Measurements from ENCODE around the gene LRBA.

Gene LRBA

GRCh38 chr4:150250293-150250997, 764.6 kb downstream of the LRBA start:
- DNase-seq (ENCODE audit: low read depth in 2 of 2): no peak

DNA sequence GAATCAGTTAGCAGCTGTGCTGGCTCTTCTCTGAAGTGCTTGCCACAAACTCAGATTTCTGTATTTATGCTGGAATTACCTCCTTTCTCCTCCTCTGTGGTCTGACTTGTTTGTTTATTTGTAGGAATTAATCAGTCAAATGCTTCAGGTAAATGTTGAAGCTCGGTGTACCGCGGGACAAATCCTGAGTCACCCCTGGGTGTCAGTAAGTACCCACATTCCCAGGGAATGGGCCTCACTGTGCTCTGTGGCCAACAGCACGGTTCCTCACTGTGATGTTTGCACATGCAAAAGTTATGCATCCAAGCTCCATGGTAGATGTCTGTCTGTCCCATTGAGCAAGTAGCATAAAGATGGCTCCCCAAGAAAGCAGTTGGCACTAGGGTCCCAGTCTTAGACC, 766.9 kb downstream of the LRBA start:
- DNase-seq (ENCODE audit: low read depth in 2 of 2): no peak

GRCh38 chr4:150247184-150247583, 767.9 kb downstream of the LRBA start:
- DNase-seq (ENCODE audit: low read depth in 2 of 2): no peak

GRCh38 chr4:150244600-150244999, 770.5 kb downstream of the LRBA start:
- DNase-seq (ENCODE audit: low read depth in 2 of 2): no peak

- DNase-seq (ENCODE audit: low read depth in 2 of 2): no peak
Observed at GRCh38 chr4:150243932-150244331, 771.2 kb downstream of the LRBA start.

DNA sequence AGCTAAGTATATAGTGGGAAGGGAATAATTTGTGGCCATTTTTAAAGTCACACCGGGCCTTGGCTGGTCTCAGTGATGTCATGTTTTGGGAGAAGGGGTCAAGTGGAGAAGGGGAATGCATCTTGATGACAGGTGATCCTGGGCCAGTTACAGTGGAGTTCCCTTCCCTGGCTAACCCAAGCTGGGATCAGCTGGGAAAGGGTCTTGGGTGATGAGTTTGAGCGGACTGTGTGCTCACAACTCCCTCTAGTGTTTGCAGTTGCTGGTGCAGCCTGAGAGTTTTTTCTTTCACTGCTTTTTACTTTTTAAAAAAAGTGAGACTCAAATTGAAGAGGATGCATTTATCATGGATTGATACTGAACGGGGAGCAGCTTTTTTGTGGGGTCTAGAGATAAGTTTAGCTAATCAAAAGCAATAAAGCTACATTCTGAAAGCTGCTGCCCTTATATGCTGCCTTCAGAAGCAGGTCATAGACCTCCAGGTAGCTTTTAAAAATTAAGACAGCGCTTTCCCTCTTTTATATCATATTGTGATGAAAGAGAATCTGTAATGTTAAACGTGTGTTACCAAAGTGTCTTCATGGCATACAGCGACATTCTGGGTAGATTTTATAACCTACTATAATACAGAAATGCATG, 772.1 kb downstream of the LRBA start:
- DNase-seq (ENCODE audit: low read depth in 2 of 2): no peak

GRCh38 chr4:150240011-150240410, 775.1 kb downstream of the LRBA start:
- DNase-seq (ENCODE audit: low read depth in 2 of 2): no peak

DNA sequence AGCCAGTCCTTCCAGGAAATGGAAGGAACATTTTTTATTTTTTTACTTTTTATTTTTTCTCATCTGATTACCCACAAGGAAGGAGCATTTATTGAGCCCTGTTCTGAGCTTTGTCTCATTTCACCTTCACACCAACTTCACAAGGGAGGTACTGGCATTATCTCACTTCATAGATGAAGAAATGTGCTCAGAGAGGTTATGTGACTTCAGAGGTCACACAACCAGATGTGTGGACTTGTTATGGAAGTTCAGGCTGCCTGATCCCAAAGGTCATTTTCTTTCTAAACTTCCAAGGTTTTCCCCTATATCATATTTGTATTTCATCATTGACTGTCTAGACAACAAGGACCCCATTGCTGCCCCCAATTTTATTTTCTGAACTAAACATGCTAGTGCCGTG, 776.5 kb downstream of the LRBA start:
- DNase-seq (ENCODE audit: low read depth in 2 of 2): no peak

GRCh38 chr4:150237110-150237872, 777.8 kb downstream of the LRBA start:
- DNase-seq (ENCODE audit: low read depth in 2 of 2): no peak

GRCh38 chr4:150236626-150237025, 778.5 kb downstream of the LRBA start:
- DNase-seq (ENCODE audit: low read depth in 2 of 2): no peak

DNA sequence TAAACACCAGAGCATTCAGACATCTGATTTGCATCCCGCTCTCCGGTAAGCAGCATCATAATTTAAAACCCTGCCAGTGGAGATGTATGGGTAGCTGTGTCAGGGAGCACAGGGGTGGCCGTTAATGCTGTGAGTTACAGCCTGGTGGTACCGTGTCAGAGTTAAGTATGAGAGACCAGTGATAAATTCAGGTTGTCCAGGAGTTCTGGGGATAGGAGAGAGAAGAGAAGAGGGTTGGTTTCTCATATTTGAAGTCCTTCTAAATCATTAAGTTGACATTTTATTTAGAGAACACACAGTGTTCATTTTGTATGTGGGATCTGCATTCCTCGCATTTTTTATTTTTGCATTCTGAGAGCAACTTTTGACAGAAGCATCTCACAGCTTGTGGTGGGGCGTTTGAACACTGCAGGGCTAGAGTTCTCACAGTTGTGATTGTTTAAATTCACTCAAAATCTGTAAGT, 779.2 kb downstream of the LRBA start:
- DNase-seq (ENCODE audit: low read depth in 2 of 2): no peak

DNA sequence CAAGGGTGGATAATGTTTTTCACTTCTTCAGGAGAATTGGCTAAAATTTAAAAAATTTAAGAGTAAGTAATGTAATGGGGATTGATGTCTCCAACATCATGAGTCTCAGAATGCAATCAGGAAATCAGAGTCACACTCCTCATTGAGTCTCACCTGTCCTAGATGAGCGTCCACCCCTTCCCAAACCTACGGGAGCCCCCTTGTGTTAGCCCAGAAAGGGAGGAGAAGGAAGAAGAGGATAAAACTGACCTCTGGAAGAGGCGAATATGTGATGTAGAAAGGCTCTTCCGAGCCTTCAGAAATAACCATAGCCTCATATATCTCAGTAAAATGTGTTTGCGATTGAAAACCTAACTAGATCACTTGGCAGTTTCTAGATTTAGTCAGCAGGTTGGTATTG, 779.8 kb downstream of the LRBA start:
- DNase-seq (ENCODE audit: low read depth in 2 of 2): no peak

GRCh38 chr4:150234246-150234645, 780.8 kb downstream of the LRBA start:
- no peak for DNase-seq (ENCODE audit: low read depth in 2 of 2)

- no peak for DNase-seq (ENCODE audit: low read depth in 2 of 2)
Observed at GRCh38 chr4:150232029-150232428, 783.1 kb downstream of the LRBA start.

- no peak for DNase-seq (ENCODE audit: low read depth in 2 of 2)
Observed at GRCh38 chr4:150231107-150231770, 783.8 kb downstream of the LRBA start.

GRCh38 chr4:150230561-150230960, 784.5 kb downstream of the LRBA start:
- no peak for DNase-seq (ENCODE audit: low read depth in 2 of 2)

GRCh38 chr4:150229520-150229919, 785.6 kb downstream of the LRBA start:
- DNase-seq (ENCODE audit: low read depth in 2 of 2): no peak

DNA sequence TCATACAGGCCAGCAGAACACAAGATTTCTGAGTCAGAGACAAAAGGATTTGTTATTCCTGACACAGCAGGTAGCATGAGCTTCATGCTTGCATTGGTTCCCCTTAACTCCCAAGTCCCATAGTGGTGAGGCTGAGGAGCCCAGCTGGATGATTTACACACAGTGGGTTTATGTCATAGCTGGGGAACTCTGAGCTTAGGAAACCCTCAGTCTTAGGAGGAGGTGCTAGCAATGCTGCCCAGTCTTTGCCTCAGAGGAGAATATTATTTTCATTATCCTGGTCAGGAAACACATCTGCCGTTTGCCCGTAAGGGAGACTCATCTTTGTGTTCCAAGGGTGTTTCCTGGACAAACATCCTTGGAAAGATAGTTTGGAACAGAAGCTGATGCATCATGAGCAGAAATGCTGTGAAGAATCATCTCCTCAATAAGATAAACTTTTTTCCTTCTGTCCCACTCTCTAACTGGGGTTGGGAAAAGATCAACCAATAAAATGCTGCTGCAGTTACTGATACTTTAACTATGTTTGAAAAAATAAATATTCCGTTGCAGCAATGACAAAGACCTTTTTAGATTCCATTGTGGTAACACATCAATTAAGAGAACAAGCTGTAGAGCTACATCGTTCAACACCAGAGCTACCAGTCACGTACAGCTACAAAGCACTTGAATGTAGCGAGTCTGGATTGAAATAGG, 790.0 kb downstream of the LRBA start:
- DNase-seq (ENCODE audit: low read depth in 2 of 2): no peak

GRCh38 chr4:150219841-150220240, 795.2 kb downstream of the LRBA start:
- no peak for DNase-seq (ENCODE audit: low read depth in 2 of 2)

DNA sequence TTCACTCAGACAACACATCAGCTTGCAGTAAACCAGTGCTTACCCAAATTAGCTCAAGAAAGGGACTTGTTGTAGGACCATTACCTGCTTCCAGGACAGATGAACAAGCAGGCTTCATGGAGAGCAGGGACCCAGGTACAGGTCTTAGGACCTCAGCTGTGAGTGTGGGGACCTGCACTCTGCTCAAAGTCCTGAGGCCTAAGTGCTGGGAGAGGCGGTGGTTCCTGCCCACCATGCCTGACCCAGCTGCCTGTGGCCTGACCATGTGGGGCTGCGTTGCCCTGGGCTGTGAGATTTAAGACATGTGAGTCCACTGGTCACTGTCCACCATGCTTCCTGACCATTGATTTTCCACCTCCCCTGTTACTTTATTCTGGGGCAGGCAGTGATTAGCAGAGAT, 796.6 kb downstream of the LRBA start:
- DNase-seq (ENCODE audit: low read depth in 2 of 2): no peak

DNA sequence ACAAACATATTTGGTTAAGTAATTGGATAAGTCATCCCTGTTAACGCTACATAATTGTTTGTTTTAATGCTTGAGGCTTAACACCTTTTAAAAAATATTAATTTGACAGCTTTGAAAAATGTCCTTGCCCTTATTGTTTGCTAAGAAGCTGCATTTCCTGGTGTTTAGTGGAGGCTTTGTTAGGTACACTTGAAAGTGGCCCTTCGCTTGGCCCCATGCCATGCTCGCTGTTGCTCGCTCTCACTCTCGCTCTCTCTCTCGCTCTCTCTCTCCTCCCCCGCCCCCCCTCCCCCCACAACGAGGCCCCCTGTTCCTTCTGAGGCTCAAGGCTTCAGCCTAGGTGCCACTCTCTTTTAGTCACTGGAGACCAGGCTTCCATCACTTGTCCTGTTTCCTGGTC, 797.3 kb downstream of the LRBA start:
- DNase-seq (ENCODE audit: low read depth in 2 of 2): no peak

DNA sequence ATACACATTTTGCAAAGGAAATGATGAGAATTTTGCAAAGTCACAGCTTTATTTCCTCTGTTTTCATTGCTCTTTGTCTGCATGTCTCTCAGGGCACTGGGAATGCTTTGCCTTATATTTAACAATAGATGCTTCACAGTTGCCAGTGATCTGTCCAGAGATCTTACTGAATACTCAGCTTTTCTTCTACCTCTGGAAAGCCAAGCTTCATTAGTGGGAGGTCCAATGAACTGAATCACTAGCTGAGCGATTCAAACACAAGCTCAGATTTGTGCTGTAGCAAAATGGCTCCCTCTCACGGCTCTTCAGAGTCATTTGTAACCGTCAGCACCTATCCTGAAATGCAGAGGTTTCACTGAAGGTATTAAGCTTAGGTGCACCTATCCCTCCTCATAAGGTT, 797.9 kb downstream of the LRBA start:
- no peak for DNase-seq (ENCODE audit: low read depth in 2 of 2)

Data from stimulated activated CD8-positive, alpha-beta memory T cell treated with anti-CD3 and anti-CD28 coated beads, Interleukin-7, amount 100 ng/mL, for 4 hours (primary cell).